Breast epithelium (tissue), 3 donors: ENCODE results near the gene STAMBPL1.

Source experiments
- CTCF ChIP-seq, 3 donors: fragments of 450-650 bp; IDR thresholded peaks; one replicate each; pipeline ENCODE4 v1.5.1; 2016 to 2017; ENCODE audit warnings: antibody characterized with exemption in 3 of 3, mild to moderate bottlenecking in 3 of 3, moderate library complexity in 3 of 3
- POLR2A ChIP-seq: fragments of 450-650 bp; IDR thresholded peaks from one replicate; pipeline ENCODE4 v1.6.1; 2016; ENCODE audit warnings: antibody characterized with exemption, mild to moderate bottlenecking, moderate library complexity
- POLR2AphosphoS5 ChIP-seq, 3 donors: sonication (generic); formaldehyde crosslinking; IDR thresholded peaks; one replicate each; pipeline ENCODE4 v1.6.1; 2017; ENCODE audit warnings: antibody characterized with exemption in 3 of 3

GRCh38 chr10:88958721-88959120 is 78.7 kb downstream of the STAMBPL1 start:
- TF ChIP-seq CTCF (IDR thresholded peaks at IDR 0.05): no peak
- no peak for TF ChIP-seq POLR2A
- TF ChIP-seq POLR2AphosphoS5 (IDR thresholded peaks at IDR 0.05): no peak
